Breast epithelium (tissue), 4 donors: ENCODE results near the gene MAPKAPK3. TPM values are rescaled to one million over a fixed set of nuclear protein-coding genes. Genes with fewer than 3 reads are reported as not detected.

ENCODE experiments used
- DNase-seq, 2 donors: peaks; one replicate each; pipeline ENCODE4 v3.0.0-alpha.2; 2019; ENCODE audit warnings: low spot score in 2 of 2
- H3K27ac ChIP-seq, 2 donors: fragments of 200-600 bp; sonication (generic) in 1 of 2; one replicate each; pipeline ENCODE4 v1.5.1; 2016 to 2019; ENCODE audit warnings: mild to moderate bottlenecking in 1 of 2
- H3K27me3 ChIP-seq, 2 donors: fragments of 200-600 bp; sonication (generic) in 1 of 2; one replicate each; pipeline versions ENCODE4 v1.5.1 to v1.6.0; 2017 to 2019; ENCODE audit warnings: control low read depth in 1 of 2, mild to moderate bottlenecking in 1 of 2
- H3K36me3 ChIP-seq: fragments of 200-600 bp; one replicate; pipeline ENCODE4 v1.5.1; 2019
- H3K4me1 ChIP-seq, 2 donors: fragments of 200-600 bp; sonication (generic); one replicate each; pipeline ENCODE4 v1.5.1; 2016 to 2019; ENCODE audit warnings: control low read depth in 1 of 2
- H3K4me3 ChIP-seq, 3 donors: fragments of 200-600 bp; sonication (generic); 1 replicate in 2 of 3; 2 replicates in 1 of 3; pipeline ENCODE4 v1.5.1; 2016 to 2019; ENCODE audit warnings: mild to moderate bottlenecking in 3 of 3, moderate library complexity in 2 of 3
- H3K9me3 ChIP-seq, 2 donors: fragments of 200-600 bp; sonication (generic) in 1 of 2; one replicate each; pipeline ENCODE4 v1.5.1; 2016 to 2019; ENCODE audit warnings: control low read depth in 1 of 2
- CTCF ChIP-seq, 3 donors: fragments of 450-650 bp; IDR thresholded peaks; one replicate each; pipeline ENCODE4 v1.5.1; 2016 to 2017; ENCODE audit warnings: antibody characterized with exemption in 3 of 3, mild to moderate bottlenecking in 3 of 3, moderate library complexity in 3 of 3
- POLR2A ChIP-seq: fragments of 450-650 bp; IDR thresholded peaks from one replicate; pipeline ENCODE4 v1.6.1; 2016; ENCODE audit warnings: antibody characterized with exemption, mild to moderate bottlenecking, moderate library complexity
- POLR2AphosphoS5 ChIP-seq, 3 donors: sonication (generic); formaldehyde crosslinking; IDR thresholded peaks; one replicate each; pipeline ENCODE4 v1.6.1; 2017; ENCODE audit warnings: antibody characterized with exemption in 3 of 3
- intact Hi-C: fragments of 100-400 bp; cut with DNase I; formaldehyde crosslinking; loops from one replicate; pipeline ENCODE4 v1.15.1; 2023; ENCODE audit warnings: low total_unique reads
- total RNA-seq, 3 donors: library from RNA; depleted of rRNA; stranded (reverse); fragments of >200 nt; gene quantifications; one replicate each; pipeline ENCODE4 v1.1.0, GENCODE V29; 2016

Gene MAPKAPK3
- 10 to 100 TPM; 30.4 to 38.4 (median 30.8) TPM for total RNA-seq

- no peak for DNase-seq
- Histone ChIP-seq H3K9me3 (no peaks in the 10 kb centered on the region), H3K27me3 (no peaks in the 10 kb centered on the region), H3K27ac (peak within 1 kb of the TSS; percentile 93 to 96), H3K4me3 (peak within 1 kb of the TSS; percentile 88 to 94 (median 93)), H3K4me1 (peaks cover 6 to 8% of the 10 kb centered on the region in 2 donors), H3K36me3 (no peaks in the 10 kb centered on the region)
- no peak for TF ChIP-seq POLR2A
- TF ChIP-seq CTCF (IDR thresholded peaks at IDR 0.05), result peak in 1 of 3 donors; percentile 8
- intact Hi-C loops, result no loop called here
Observed at GRCh38 chr3:50617096-50617791, at the start of gene MAPKAPK3. Gene MAPKAPK3 (plus strand): TSS chr3:50617151. CDS start chr3:50617566, 415 bp downstream.

DNA sequence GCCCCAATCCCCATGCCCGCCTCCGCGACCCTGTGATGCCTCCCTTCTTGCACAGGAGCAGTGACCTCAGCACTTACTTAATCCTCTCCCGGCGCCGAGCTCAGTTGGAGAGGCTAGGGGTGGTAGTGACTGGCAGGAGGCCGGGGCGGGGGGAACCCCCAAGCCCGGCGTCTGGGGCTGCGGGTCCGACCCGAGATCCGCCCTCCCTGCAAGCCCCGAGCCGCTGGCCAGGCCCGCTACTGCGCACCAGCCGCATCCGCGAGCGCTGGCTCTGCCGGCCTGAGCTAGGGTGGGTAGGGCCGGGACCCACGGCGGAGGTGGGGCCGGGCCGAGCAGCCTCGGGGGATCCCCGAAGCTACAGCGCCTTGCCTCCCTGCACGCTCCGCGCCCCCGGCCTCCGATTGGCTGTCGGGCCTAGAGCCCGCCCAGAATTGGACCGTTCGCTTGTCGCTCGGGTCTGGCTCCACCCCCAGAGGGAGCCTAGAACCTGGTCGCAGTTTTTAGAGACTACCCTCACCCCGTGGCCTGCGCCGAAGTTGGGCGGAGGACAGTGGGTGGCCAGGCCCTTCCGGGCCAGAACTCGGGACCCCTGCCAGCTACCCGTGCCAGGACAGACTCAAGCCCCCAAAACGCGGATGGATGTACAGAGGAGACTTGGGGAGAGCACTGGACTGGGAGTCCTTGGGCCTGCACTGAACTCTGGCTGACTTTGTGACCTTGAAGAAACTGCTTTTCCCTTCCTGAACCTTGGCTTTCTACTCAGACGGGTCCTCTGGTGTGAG is 49.4 kb upstream of the MAPKAPK3 start, which contains the start of gene C3orf18:
Gene C3orf18 (minus strand): TSS at position 362 of the 782 bp plus-strand sequence. CDS start 2,048 bp downstream, outside the sequence.
- peak; percentile 78 to 79 for DNase-seq
- no peaks in the 10 kb centered on the region for H3K36me3 ChIP-seq
- no peaks in the 10 kb centered on the region for H3K9me3 ChIP-seq
- TF ChIP-seq CTCF (IDR thresholded peaks at IDR 0.05), result no peak
- peak within 1 kb of the TSS; percentile 88 for H3K27ac ChIP-seq
- no peaks in the 10 kb centered on the region for H3K27me3 ChIP-seq
- intact Hi-C loops, result no loop called here
- no peaks in the 10 kb centered on the region for H3K4me1 ChIP-seq
- peak within 1 kb of the TSS; percentile 60 to 84 (median 75) for H3K4me3 ChIP-seq

GRCh38 chr3:50568947-50569749 is 47.8 kb upstream of the MAPKAPK3 start, which contains the start of gene HEMK1:
Gene HEMK1 (plus strand): TSS chr3:50569522. CDS start chr3:50571105, 1,583 bp downstream.
- H3K36me3 ChIP-seq, result no peaks in the 10 kb centered on the region
- peak; percentile 97 to 98 for DNase-seq
- H3K4me3 ChIP-seq, result peak within 1 kb of the TSS; percentile 57 to 84 (median 75)
- H3K9me3 ChIP-seq, result no peaks in the 10 kb centered on the region
- H3K27me3 ChIP-seq, result no peaks in the 10 kb centered on the region
- intact Hi-C loops, result no loop called here
- no peaks in the 10 kb centered on the region for H3K4me1 ChIP-seq
- TF ChIP-seq CTCF (IDR thresholded peaks at IDR 0.05) (peak in 2 of 3 donors; percentile 7), POLR2AphosphoS5 (IDR thresholded peaks at IDR 0.05) (peak; percentile 92 to 93 (median 92)), POLR2A (peak; percentile 60)
- peak within 1 kb of the TSS; percentile 88 for H3K27ac ChIP-seq

DNA sequence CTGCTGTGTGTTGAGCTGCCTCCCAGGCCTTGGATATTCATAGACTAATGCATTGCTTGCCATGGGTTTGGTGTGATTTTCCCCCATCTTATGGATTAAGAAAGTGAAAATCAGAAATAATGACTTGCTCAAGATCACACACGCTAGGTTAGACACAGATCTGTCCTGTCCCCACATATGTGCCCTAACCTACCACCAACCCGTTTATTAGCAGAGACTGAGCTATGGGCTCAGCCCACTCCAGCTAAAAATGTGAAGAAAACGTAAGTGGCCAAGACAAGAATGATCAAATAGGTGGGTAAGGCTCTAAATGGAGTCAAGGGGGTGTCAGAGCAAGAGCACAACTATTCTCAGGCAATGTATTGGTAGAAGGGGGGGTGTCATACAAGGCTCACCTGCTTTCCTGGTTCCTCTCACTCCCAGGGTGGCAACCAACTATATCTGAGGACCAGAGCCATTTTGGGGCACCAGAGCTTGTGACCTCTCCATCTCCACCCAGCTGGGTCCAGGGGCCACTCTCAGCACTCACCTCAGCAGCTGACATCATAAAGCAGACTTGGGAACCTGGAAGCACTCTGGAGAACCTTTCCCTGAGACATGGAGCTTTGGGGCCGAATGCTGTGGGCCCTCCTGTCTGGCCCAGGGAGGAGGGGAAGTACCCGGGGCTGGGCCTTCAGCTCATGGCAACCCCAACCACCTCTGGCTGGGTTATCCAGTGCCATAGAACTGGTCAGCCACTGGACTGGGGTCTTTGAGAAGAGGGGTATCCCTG is 46.3 kb upstream of the MAPKAPK3 start:
- H3K4me1 ChIP-seq, result no peaks in the 10 kb centered on the region
- DNase-seq, result no peak
- no peaks in the 10 kb centered on the region for H3K36me3 ChIP-seq
- TF ChIP-seq CTCF (IDR thresholded peaks at IDR 0.05) (no peak), POLR2AphosphoS5 (IDR thresholded peaks at IDR 0.05) (no peak), POLR2A (no peak)
- no peaks in the 10 kb centered on the region for H3K27me3 ChIP-seq
- H3K27ac ChIP-seq, result peak overlapping the region in 1 of 2 donors; percentile 52
- no peak overlapping the region for H3K4me3 ChIP-seq
- H3K9me3 ChIP-seq, result no peaks in the 10 kb centered on the region
- intact Hi-C loops, result loop anchor here (10.0 kb wide), 1 partner anchor 824 kb away; the partner anchor contains the start of gene RBM15B
